ENCODE data around the gene OLA1.
"Not testable (repeated sequence)": the region's sequence is repeated elsewhere in the genome, so short reads cannot be mapped to it uniquely, and the experiment has no call there.

The OLA1 gene

GRCh38 chr2:174248187-174248997 lies at the start of gene OLA1:
Gene OLA1, minus strand, starts transcription at chr2:174248532. Its CDS starts 1,717 bp downstream, at chr2:174246815.
- DNase-seq = peak; percentile 87

GRCh38 chr2:174292908-174293307 lies 44.6 kb upstream of the OLA1 start:
- DNase-seq = no peak

GRCh38 chr2:174286172-174286571 lies 37.8 kb upstream of the OLA1 start:
- no peak for DNase-seq

- DNase-seq = no peak
These were observed 34.1 kb upstream of the OLA1 start for GRCh38 chr2:174282441-174282840.

GRCh38 chr2:174281736-174282135 lies 33.4 kb upstream of the OLA1 start:
- DNase-seq = no peak

- DNase-seq = no peak
These were observed 32.3 kb upstream of the OLA1 start for GRCh38 chr2:174280596-174280995.

- not testable (repeated sequence) for DNase-seq
These were observed 21.9 kb upstream of the OLA1 start for GRCh38 chr2:174270263-174270662.

- DNase-seq = no peak
These were observed 18.0 kb upstream of the OLA1 start for GRCh38 chr2:174266288-174266687.

GRCh38 chr2:174263997-174264396 lies 15.7 kb upstream of the OLA1 start:
- DNase-seq = no peak

- DNase-seq = no peak
These were observed 11.6 kb upstream of the OLA1 start for GRCh38 chr2:174259981-174260380.

GRCh38 chr2:174254267-174254666 lies 5.9 kb upstream of the OLA1 start:
- DNase-seq = no peak

GRCh38 chr2:174248998-174249592 lies 763 bp upstream of the OLA1 start:
- no peak for DNase-seq

- DNase-seq = no peak
These were observed 702 bp downstream of the OLA1 start for GRCh38 chr2:174247474-174248186.

- DNase-seq = no peak
These were observed 1.4 kb downstream of the OLA1 start for GRCh38 chr2:174246944-174247381.

GRCh38 chr2:174245628-174246027 lies 2.7 kb downstream of the OLA1 start:
- DNase-seq = not testable (repeated sequence)

GRCh38 chr2:174245065-174245464 lies 3.3 kb downstream of the OLA1 start:
- DNase-seq = no peak

- DNase-seq = no peak
These were observed 4.5 kb downstream of the OLA1 start for GRCh38 chr2:174243812-174244211.

GRCh38 chr2:174240097-174240496 lies 8.2 kb downstream of the OLA1 start:
- no peak for DNase-seq

- DNase-seq = no peak
These were observed 11.9 kb downstream of the OLA1 start for GRCh38 chr2:174236429-174236828.

- DNase-seq = no peak
These were observed 12.7 kb downstream of the OLA1 start for GRCh38 chr2:174235680-174236079.

- DNase-seq = no peak
These were observed 14.5 kb downstream of the OLA1 start for GRCh38 chr2:174233771-174234275.

GRCh38 chr2:174227748-174228147 lies 20.6 kb downstream of the OLA1 start:
- no peak for DNase-seq

GRCh38 chr2:174224665-174225288 lies 23.6 kb downstream of the OLA1 start:
- no peak for DNase-seq

Measured in GF-D8 (cell line).